IPS-18c (cell line): Measurements from ENCODE around the gene PRRT1B.
"Not testable (repeated sequence)": the region's sequence is repeated elsewhere in the genome, so short reads cannot be mapped to it uniquely, and the experiment has no call there.

Experiments
- H3K4me3 ChIP-seq: 2 replicates; pipeline ENCODE4 v1.7.0; 2013; ENCODE audit warnings: low read depth, mild to moderate bottlenecking, low read length, moderate library complexity; ENCODE audit not compliant: insufficient read depth
- H3K9me3 ChIP-seq: one replicate; pipeline ENCODE4 v1.6.1; 2013; ENCODE audit warnings: mild to moderate bottlenecking, low read length, moderate library complexity; ENCODE audit not compliant: control insufficient read depth, insufficient read depth

Gene PRRT1B

DNA sequence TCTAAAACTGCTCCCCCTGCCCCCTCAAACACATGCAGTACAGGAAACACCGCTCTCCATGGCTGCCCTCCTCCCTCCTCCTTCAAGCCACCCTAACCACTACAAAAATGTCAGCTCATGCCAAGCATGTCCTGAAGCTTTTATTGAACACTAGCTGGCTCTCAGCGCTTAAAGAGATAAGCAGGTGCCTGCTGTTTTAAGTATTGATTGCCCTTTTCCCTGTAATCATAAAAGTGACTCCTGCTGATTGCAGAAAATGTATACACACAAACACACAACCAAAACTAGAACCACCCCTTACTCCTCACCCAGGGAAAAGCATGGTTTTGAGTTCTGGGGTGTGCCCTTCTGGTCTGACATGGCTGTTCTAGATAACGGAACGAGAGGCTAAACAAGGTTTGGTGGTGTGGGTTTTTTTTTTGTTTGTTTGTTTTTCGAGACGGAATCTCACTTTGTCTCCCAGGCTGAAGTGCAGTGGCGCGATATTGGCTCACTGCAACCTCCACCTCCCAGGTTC, 10.5 kb upstream of the PRRT1B start:
- no peak overlapping the region for H3K4me3 ChIP-seq

DNA sequence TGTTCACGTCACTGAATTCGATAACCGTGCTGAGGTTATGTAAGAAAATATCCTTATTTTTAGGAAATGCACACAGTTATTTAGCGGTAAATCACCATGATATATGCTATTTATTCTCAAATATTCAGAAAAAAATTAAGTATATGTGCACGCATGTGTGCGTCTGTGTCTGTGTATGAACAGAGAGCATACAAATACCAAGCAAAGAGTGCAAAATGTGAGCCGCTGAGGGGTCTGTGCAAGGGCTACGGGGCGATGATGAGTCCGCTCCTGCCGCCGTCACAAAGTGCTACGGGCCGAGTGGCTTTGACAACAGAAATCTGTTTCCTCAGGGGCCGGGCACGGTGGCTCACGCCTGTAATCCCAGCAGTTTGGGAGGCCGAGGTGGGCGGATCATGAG, 7.4 kb upstream of the PRRT1B start:
- Histone ChIP-seq H3K4me3 (no peak overlapping the region), H3K9me3 (no peaks in the 10 kb centered on the region)

More for the DNA sequence above, 10.5 kb upstream of the PRRT1B start:
- no peaks in the 10 kb centered on the region for H3K9me3 ChIP-seq

DNA sequence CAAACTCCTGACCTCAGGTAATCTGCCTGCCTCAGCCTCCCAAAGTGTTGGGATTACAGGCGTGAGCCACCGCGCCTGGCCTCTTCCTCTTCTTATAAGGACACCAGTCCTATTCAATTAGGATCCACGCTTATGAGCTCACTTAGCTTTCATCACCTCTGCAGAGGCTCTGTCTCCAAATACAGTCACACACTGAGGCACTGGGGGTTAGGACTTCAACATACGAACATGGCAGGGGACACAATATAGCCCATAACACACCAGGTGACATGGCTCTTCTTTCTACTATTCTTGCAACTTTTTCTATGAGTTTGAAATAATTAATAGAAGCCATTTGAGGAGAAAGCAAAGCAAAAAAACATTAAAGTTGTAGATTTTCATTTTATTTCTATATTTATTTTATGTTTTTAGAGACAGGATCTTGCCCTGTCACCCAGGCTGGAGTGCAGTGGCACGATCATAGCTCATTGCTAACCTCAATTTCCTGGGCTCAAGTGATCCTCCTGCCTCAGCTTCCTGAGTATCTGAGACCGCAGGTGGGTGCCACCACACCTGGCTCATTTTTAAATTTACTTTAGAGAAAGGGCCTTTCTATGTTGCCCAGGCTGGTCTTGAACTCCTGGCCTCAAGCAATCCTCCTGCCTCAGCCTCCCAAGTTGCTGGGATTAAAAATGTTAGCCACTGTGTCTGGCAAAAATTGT, 6.0 kb upstream of the PRRT1B start:
- peaks cover 4% of the 10 kb centered on the region for H3K9me3 ChIP-seq
- no peak overlapping the region for H3K4me3 ChIP-seq

DNA sequence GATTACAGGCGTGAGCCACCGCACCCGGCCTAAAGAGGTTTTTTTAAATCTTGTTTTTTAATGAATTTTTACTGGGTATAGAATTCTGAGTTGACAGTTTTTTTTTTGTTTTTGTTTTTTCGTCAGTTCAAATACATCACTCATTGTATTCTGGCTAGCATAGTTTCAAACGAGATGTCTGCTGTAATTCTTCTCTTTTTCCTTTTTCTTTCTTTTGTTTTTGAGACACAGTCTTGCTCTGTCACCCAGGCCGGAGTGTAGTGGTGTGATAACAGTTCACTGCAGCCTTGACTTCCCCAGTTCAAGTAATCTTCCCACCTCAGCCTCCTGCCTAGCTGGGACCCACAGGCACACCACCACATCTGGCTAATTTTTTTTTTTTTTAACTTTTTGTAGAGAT, 2.2 kb upstream of the PRRT1B start:
- Histone ChIP-seq H3K4me3 (no peak overlapping the region), H3K9me3 (peaks cover 4% of the 10 kb centered on the region)

DNA sequence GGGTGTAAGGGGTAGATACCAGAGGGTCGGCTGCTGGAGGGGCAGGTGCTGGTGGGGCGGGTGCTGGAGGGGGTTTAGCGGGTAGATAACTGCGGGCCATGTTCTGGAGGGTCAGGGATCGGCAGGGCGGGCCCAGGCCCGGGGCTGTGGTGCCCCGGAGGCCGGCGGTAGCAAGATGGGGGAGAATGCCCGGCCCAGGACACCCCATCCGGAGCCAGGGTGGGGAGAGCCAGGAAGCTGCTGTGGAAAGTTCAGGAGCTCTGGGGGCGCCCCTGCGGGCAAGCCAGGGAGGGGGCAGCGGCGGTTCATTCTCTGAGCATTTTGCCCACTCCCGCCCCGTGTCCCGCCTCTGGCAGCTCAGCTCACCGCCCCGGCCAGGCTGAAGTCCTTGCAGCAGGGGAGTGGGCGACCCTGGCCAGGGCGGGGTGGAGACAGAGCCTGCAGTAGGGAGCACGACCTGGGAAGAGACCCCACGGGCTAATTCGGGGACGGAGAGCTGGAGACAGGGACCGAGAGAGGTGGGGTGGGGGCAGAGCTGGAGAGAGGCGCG, 538 bp downstream of the PRRT1B start:
- H3K4me3 ChIP-seq = peak overlapping the region; percentile 43

DNA sequence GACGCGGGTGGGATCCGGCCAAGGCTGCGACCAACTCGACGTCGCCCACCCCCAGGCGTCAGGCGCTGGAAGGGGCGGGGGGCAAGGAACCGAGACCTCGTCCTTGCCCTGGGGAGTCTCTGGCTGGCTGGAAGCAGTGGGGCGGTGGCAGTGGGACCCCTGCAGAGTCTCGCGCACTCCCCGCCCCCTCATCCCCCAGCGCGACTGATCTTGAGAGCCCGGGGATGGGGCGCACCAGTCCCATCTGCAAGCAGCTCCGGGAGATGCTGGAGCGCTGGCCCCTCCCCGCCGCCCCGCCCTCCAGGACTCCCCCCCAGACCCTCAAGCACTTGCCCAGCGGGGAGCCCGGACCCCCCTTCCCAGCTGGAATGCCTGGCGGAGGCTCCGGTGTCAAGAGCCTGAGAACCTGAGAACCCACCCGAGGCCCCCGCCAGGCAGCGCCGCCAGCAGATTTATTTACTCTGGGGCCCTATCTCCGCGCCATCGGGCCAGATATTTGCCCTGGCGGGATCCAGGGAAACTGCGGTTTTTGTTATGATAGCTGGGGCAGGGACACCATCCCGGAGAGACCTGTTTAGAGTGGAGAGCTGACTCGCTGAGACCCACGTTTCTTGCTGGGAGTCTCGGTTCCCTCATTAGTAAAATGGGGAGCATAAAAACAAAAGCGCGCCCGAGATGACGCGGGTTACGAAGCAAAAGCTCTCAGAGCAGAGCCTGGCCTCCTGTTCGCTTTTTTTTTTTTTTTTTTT, 1.2 kb downstream of the PRRT1B start:
- Histone ChIP-seq H3K4me3 (peak overlapping the region; percentile 49), H3K9me3 (peaks cover 4% of the 10 kb centered on the region)

More for the DNA sequence above, 538 bp downstream of the PRRT1B start:
- H3K9me3 ChIP-seq = peaks cover 4% of the 10 kb centered on the region

DNA sequence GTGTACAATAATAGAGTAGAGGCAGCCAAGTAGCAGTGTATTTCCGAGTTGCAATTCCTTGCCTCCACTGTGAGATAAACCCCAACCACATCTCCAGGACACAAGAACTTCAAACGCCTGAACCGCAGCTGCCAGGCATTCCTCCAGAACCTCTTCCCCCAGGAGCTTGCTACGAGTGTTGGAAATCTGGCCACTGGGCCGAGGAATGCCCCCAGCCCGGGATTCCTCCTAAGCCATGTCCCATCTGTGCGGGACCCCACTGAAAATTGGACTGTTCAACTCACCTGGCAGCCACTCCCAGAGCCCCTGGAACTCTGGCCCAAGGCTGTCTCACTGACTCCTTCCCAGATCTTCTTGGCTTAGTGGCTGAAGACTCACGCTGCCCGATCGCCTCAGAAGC, 3.9 kb downstream of the PRRT1B start:
- H3K9me3 ChIP-seq, H3K4me3 ChIP-seq: not testable (repeated sequence)

DNA sequence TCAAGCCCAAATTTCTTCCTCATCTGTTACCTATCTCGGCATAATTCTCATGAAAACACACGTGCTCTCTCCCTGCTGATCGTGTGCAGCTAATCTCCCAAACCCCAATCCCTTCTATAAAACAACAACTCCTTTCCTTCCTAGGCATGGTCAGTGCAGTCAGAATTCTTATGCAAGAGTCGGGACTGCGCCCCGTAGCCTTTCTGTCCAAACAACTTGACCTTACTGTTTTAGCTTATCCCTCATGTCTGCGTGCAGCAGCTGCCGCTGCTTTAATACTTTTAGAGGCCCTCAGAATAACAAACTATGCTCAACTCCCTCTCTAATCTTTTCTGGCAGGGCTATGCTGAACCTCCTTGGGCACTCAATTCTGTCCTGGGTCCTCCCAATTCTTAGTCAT, 5.1 kb downstream of the PRRT1B start:
- H3K4me3 ChIP-seq, H3K9me3 ChIP-seq: not testable (repeated sequence)

DNA sequence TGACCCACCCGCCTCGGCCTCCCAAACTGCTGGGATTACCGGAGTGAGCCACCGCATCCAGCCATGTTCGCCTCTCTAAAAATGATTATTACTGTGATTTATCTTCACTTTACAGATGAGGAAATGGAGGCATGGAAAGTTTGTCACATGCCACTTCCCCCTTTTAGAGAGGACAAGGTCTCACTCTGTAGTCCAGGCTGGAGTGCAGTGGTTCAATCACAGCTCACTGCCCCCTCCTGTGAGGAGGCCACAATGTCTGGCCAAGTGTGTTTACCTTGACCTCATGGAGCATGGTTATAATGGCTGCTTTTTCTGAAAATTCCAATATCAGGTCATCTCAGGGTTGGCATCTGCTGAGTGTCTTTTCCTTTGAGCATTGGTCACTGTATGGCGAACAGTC, 6.7 kb downstream of the PRRT1B start:
- Histone ChIP-seq H3K4me3 (no peak overlapping the region), H3K9me3 (peaks cover 7% of the 10 kb centered on the region)

DNA sequence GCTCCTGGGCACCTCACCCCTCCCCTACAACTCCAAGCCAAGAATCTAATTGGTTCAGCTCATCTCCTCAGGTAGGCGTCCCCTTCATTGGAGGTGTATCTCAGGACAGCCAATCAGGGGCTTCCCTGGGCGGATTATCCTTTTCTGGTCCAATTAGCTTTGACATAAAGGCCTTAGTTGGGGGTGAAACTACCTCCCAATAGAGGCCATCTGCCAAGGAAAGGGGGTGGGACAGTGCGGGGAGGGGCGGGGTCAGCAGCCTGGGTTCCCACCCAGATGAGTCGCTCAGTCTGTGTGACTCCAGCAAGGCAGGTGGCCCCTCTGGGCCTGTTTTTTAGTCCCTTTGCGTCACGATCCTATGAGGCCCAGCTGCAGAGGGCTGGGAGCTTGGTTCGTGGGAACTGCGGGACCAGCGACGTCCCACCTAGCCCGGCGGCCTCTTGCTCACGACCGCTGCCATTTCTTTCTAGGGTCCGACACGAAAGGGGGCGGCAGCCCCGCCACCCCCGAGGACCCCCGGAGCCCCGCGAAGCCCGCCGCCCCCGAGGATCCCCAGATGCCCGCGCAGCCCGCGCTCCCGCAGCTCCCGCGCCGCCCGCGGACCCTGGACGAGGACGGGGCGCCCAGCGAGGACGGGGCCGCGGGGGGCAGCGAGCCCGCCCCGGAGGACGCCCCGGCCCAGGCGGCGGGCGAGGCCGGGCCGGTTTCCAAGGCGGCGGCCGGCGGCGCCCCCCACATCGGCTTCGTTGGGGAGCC, 8.9 kb downstream of the PRRT1B start:
- H3K9me3 ChIP-seq = peaks cover 7% of the 10 kb centered on the region
- peak overlapping the region; percentile 47; the same call in 1 of the 2 replicates for H3K4me3 ChIP-seq

DNA sequence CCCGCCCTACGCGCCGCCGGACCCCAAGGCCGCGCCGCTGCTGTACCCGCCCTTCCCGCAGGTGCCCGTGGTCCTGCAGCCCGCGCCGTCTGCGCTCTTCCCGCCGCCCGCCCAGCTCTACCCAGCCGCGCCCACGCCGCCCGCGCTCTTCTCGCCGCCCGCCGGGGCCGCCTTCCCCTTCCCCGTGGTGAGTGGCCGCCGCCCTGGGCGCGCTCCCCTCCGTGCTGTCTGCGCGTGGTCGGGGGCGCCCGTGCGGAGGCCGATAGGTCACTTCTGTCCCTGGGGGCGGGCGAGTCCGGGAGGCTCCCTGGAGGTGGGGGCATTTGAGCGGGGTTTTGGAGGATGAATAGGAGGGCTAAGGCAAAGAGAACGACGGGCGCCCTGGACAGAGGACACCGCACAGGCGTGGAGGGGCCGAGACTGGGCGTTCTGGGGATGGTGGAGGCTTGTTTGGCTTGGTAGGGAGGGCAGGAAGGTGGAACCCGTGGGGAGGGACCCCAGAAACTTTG, 9.6 kb downstream of the PRRT1B start:
- peaks cover 7% of the 10 kb centered on the region for H3K9me3 ChIP-seq
- H3K4me3 ChIP-seq = peak overlapping the region; percentile 47; the same call in 1 of the 2 replicates

DNA sequence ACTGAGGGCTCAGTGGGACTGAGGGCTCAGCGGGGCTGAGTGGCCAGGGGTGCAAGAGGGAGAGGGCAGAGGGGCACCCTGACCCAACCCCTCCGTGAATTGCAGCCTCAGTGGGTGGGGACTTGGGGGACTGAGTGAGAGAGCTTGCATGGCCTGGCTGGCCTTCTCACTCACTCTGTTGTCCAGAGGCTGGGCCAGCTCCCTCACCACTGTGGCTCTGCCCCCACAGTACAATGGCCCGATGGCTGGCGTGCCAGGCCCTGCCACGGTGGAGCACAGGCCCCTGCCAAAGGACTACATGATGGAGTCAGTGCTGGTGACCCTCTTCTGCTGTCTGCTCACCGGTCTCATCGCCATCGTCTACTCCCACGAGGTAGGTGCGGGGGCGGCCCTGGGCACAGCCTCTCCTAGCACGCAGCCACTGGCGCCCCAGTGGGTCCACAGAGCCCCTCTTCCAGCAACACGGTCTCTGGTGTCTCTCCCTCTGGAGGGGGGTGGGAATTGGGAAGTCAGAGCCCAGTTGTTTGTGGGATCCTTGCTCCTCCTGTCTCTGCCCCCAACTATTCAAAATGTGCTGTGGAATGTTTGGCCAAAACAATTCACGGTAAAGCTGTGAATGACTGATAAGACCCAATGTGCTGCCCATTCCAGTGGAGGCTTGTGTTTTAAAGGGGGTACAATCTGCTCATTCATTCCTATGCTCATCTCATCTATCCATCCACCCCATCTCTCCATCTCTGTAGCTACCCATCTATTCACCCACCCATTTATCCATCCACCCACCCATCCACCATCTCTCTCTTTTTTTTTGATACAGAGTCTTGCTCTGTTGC, 10.7 kb downstream of the PRRT1B start:
- Histone ChIP-seq H3K9me3 (peaks cover 7% of the 10 kb centered on the region), H3K4me3 (no peak overlapping the region)

DNA sequence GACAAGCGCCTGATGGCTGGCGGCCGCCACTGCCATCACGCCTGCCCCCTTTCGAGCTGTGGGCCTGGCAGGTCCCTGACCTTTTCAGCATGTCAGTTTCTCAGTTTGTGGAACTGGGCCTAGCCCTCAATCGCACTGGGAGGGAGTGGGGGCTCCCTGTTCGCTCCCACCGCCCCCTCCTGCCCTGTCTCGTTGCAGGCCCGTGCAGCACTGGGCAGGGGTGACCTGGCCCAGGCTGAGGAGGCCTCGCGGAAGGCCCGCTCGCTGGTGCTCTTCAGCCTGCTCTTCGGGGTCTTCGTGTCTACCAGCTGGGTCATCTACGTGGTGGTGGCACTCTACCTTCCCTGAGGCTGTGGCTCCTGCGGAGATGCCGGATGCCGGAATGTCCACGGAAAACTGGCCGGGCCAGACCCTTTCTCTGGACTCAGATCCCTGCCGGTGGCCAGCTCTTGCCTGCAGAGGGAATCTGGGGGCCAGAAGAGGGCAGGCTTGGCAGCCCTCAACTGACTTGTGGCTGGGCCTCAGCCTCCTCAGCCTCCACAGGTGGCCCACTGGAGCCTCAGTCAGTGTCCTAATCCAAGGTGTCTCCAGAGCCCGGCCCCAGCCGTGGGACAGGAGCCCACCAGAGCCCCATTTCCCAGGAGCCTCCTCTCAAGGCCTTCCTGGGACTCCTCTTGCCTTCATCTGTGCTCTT, 12.7 kb downstream of the PRRT1B start:
- Histone ChIP-seq H3K9me3 (peaks cover 7% of the 10 kb centered on the region), H3K4me3 (no peak overlapping the region)

DNA sequence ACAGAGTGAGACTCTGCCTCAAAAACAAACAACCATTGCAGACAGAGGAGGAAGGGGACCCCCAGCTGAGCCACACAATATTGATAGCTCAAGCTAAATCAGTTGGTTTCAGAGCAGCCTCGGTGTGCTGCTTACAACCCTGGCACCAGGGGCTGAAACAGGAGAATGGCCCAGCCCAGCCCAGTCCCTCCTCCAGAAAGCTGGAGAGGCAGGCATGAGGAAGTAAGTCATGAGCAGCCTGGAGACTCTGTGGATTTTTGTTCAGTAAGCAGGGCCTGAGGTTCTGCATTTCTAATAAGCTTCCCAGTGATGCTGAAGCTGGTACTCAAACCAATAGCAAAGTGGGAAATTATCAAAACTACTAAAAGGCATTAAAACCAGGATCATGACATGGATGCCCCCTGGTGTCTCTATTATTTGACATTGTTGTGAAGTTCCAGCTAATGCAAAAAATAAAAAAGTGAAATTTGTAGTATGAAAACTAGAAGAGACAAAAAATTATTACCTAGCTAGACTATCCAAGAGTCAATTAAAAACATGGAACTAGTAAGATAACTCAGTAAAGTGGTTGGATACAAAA, 14.2 kb downstream of the PRRT1B start:
- Histone ChIP-seq H3K9me3 (no peaks in the 10 kb centered on the region), H3K4me3 (no peak overlapping the region; the same call in 1 of the 2 replicates)

DNA sequence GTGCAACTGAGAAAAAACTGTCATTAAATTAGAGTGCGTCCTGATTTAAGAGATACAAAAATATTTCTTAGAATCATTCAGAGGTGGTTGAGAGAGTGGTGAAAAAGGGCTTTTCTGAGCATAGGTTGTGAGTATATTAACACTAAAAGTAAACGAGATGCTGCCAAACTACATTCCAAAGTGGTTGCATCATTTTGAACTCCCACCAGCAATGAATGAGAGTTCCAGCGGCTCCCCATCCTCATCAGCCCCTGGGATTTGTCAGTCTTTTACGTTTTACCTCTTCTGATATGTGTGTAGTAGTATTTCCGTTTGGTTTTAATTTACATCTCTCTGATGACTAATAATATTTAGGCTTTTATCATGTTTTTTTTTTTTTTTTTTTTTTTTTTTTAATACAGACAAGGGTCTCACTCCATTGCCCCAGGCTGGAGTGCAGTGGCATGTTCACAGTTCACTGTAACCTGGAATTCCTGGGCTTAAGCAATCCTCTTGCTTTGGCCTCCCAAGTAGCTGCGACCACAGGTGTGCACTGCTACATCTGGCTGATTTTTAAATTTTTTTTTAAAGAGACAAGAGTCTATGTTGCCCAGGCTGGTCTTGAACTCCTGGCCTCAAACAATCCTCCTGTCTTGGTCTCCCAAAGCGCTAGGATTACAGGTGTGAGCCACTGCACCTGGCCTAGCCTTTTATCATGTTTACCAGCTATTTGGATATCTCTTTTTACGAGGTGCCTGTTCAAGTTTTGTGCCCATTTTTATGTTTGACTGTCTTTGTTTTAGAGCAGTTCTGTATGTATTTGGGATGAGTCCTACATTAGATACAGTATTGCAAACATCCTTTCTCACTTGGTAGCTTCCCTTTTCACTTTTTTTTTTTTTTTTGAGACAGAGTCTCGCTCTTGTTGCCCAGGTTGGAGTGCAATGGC, 17.0 kb downstream of the PRRT1B start:
- H3K4me3 ChIP-seq = no peak overlapping the region

More for the DNA sequence above, 17.0 kb downstream of the PRRT1B start:
- H3K9me3 ChIP-seq = no peaks in the 10 kb centered on the region
